ENCODE data around the gene GALNT12.

- TF ChIP-seq CTCF (IDR thresholded peaks at IDR 0.05; ENCODE audit: insufficient read depth, low read depth, low read length) (no peak), EZH2 (IDR thresholded peaks at IDR 0.05; ENCODE audit: insufficient read depth, low read length) (no peak)
These were observed 75.1 kb downstream of the GALNT12 start for GRCh38 chr9:98882569-98882923.
